IMR-90 (cell line): Measurements from ENCODE around the gene FAM8A1. TPM values are rescaled to one million over a fixed set of nuclear protein-coding genes. Genes with fewer than 3 reads are reported as not detected.

Source experiments
- ATAC-seq: fragments of 200-7000 bp; cut with Tn5 transposase; 2 replicates; pipeline ENCODE4 v1.9.1; 2020; ENCODE audit warnings: low read depth, mild to moderate bottlenecking, moderate library complexity
- BruUV-seq: library from RNA; stranded (reverse); fragments of 400-500 nt; replicated peaks from 2 replicates; lab custom pipeline; 2021; lab: Mats Ljungman, UMichigan
- CTCF ChIA-PET: fragments of 300-600 bp; formaldehyde crosslinking; extraction: SDS; loops from one replicate; lab custom pipeline; 2021; ENCODE audit warnings: antibody characterized with exemption; lab: Yijun Ruan, JAX
- POLR2A ChIA-PET: fragments of 300-600 bp; sonication (Branson Sonifier 250); formaldehyde crosslinking; loops from one replicate; lab custom pipeline; 2022; ENCODE audit warnings: antibody characterized with exemption; ENCODE audit not compliant: unreplicated experiment; lab: Charles Lee
- DNase-seq: peaks from one replicate; pipeline ENCODE4 v3.0.0; 2013
- H2AFZ ChIP-seq: replicated peaks from 2 replicates; pipeline ENCODE3; 2013; ENCODE audit warnings: low read length, mild to moderate bottlenecking; ENCODE audit not compliant: poor library complexity
- H2AK5ac ChIP-seq: 2 replicates; pipeline ENCODE4 v1.6.1; 2013; ENCODE audit warnings: low read depth, low read length, inconsistent platforms
- H2AK9ac ChIP-seq: replicated peaks from 2 replicates; pipeline ENCODE3; 2013; ENCODE audit warnings: mild to moderate bottlenecking, low read depth, low read length, moderate library complexity; ENCODE audit not compliant: poor library complexity
- H2BK120ac ChIP-seq: 2 replicates; pipeline ENCODE4 v1.6.1; 2013; ENCODE audit warnings: low read depth, low read length, inconsistent platforms
- H2BK15ac ChIP-seq: 3 replicates; pipeline ENCODE4 v1.6.1; 2013; ENCODE audit warnings: low read depth, low read length, inconsistent platforms
- H2BK20ac ChIP-seq: 2 replicates; pipeline ENCODE4 v1.6.1; 2013; ENCODE audit warnings: low read depth, mild to moderate bottlenecking, inconsistent platforms, low read length, moderate library complexity
- H2BK5ac ChIP-seq: 2 replicates; pipeline ENCODE4 v1.6.1; 2013; ENCODE audit warnings: mild to moderate bottlenecking, low read depth, low read length, inconsistent platforms; ENCODE audit not compliant: poor library complexity, severe bottlenecking
- H3K14ac ChIP-seq: replicated peaks from 2 replicates; pipeline ENCODE4 v1.6.1; 2013; ENCODE audit warnings: low read depth, low read length, inconsistent platforms
- H3K18ac ChIP-seq: 2 replicates; pipeline ENCODE4 v1.6.1; 2013; ENCODE audit warnings: low read depth, low read length, control low read depth
- H3K23ac ChIP-seq: 2 replicates; pipeline ENCODE4 v1.6.1; 2013; ENCODE audit warnings: low read depth, low read length, inconsistent platforms
- H3K27ac ChIP-seq: 2 replicates; pipeline ENCODE4 v1.5.1; 2013; ENCODE audit warnings: mild to moderate bottlenecking, control low read depth, low read length; ENCODE audit not compliant: insufficient read depth
- H3K27me3 ChIP-seq: 2 replicates; pipeline ENCODE4 v1.6.1; 2013; ENCODE audit warnings: low read length; ENCODE audit not compliant: control insufficient read depth, insufficient read depth
- H3K36me3 ChIP-seq: 2 replicates; pipeline ENCODE4 v1.6.1; 2013; ENCODE audit warnings: low read length, mixed read lengths; ENCODE audit not compliant: control insufficient read depth, insufficient read depth
- H3K4ac ChIP-seq: 2 replicates; pipeline ENCODE4 v1.6.1; 2013; ENCODE audit warnings: low read depth, low read length, inconsistent platforms
- H3K4me1 ChIP-seq: 2 replicates; pipeline ENCODE4 v1.6.1; 2013; ENCODE audit warnings: low read length, mixed read lengths; ENCODE audit not compliant: control insufficient read depth, insufficient read depth
- H3K4me2 ChIP-seq: 2 replicates; pipeline ENCODE4 v1.6.1; 2013; ENCODE audit warnings: low read depth, mild to moderate bottlenecking, control low read depth, low read length, moderate library complexity
- H3K4me3 ChIP-seq: 2 replicates; pipeline ENCODE4 v1.5.1; 2013; ENCODE audit warnings: low read depth, mild to moderate bottlenecking, control low read depth, low read length, moderate library complexity; ENCODE audit not compliant: insufficient read depth
- H3K56ac ChIP-seq: 2 replicates; pipeline ENCODE4 v1.6.1; 2013; ENCODE audit warnings: low read length, inconsistent platforms; ENCODE audit not compliant: insufficient read depth; ENCODE audit errors: extremely low read depth
- H3K79me1 ChIP-seq, 2 experiments: 2 replicates each; pipeline ENCODE4 v1.6.1; 2013; ENCODE audit warnings: low read length in 2 of 2, inconsistent platforms in 1 of 2, low read depth in 1 of 2
- H3K9ac ChIP-seq: 2 replicates; pipeline ENCODE4 v1.6.1; 2013; ENCODE audit warnings: low read depth, low read length, control low read depth
- H3K9me1 ChIP-seq: 2 replicates; pipeline ENCODE4 v1.6.1; 2013; ENCODE audit warnings: low read length, inconsistent platforms; ENCODE audit not compliant: insufficient read depth
- H3K9me3 ChIP-seq: 2 replicates; pipeline ENCODE4 v1.6.1; 2013; ENCODE audit warnings: low read length; ENCODE audit not compliant: control insufficient read depth, insufficient read depth
- H4K20me1 ChIP-seq: 2 replicates; pipeline ENCODE4 v1.6.1; 2013; ENCODE audit warnings: low read length, inconsistent platforms; ENCODE audit not compliant: insufficient read depth
- H4K5ac ChIP-seq: 2 replicates; pipeline ENCODE4 v1.6.1; 2013; ENCODE audit warnings: mild to moderate bottlenecking, low read depth, low read length, control low read depth
- H4K8ac ChIP-seq, 2 experiments: 2 replicates each; pipeline ENCODE4 v1.6.1; 2013; ENCODE audit warnings: low read depth in 2 of 2, low read length in 2 of 2, control low read depth in 1 of 2, inconsistent platforms in 1 of 2
- H4K91ac ChIP-seq: 2 replicates; pipeline ENCODE4 v1.6.1; 2013; ENCODE audit warnings: low read depth, low read length, inconsistent platforms; ENCODE audit not compliant: insufficient read depth
- BHLHE40 ChIP-seq: fragments of 150-350 bp; IDR thresholded peaks from 2 replicates; pipeline ENCODE4 v1.6.1; 2016; ENCODE audit warnings: mild to moderate bottlenecking, low read depth, low read length
- CEBPB ChIP-seq: IDR thresholded peaks from 2 replicates; pipeline ENCODE4 v1.6.1; 2012; ENCODE audit warnings: low read depth, low read length, improper control_type of control experiment
- CHD1 ChIP-seq: IDR thresholded peaks from 2 replicates; pipeline ENCODE4 v1.6.1; 2012; ENCODE audit warnings: low read depth, low read length, improper control_type of control experiment
- FOS ChIP-seq: fragments of 150-350 bp; IDR thresholded peaks from 2 replicates; pipeline ENCODE4 v1.6.1; 2016; ENCODE audit warnings: low read depth, low read length
- MAFK ChIP-seq: IDR thresholded peaks from 2 replicates; pipeline ENCODE4 v1.6.1; 2012; ENCODE audit warnings: low read depth, low read length, improper control_type of control experiment
- MAZ ChIP-seq: IDR thresholded peaks from 2 replicates; pipeline ENCODE4 v1.6.1; 2012; ENCODE audit warnings: low read depth, mild to moderate bottlenecking, low read length, improper control_type of control experiment, moderate library complexity, borderline replicate concordance
- MXI1 ChIP-seq: IDR thresholded peaks from 2 replicates; pipeline ENCODE4 v1.6.1; 2012; ENCODE audit warnings: low read depth, mild to moderate bottlenecking, low read length, moderate library complexity, borderline replicate concordance
- NFE2L2 ChIP-seq: fragments of 150-350 bp; IDR thresholded peaks from 2 replicates; pipeline ENCODE4 v1.6.1; 2016; ENCODE audit warnings: low read depth, mild to moderate bottlenecking, low read length
- POLR2A ChIP-seq: IDR thresholded peaks from 2 replicates; pipeline ENCODE4 v1.6.1; 2012; ENCODE audit warnings: mild to moderate bottlenecking, low read depth, low read length
- RAD21 ChIP-seq: IDR thresholded peaks from 2 replicates; pipeline ENCODE4 v1.6.1; 2012; ENCODE audit warnings: low read length, improper control_type of control experiment
- RCOR1 ChIP-seq: IDR thresholded peaks from 2 replicates; pipeline ENCODE4 v1.6.1; 2012; ENCODE audit warnings: mild to moderate bottlenecking, low read length, improper control_type of control experiment; ENCODE audit not compliant: insufficient replicate concordance
- RFX5 ChIP-seq: IDR thresholded peaks from 2 replicates; pipeline ENCODE4 v1.8.0; 2012; ENCODE audit warnings: low read depth, mild to moderate bottlenecking, low read length, moderate library complexity
- SMC3 ChIP-seq: fragments of 150-350 bp; IDR thresholded peaks from 2 replicates; pipeline ENCODE4 v1.6.1; 2016; ENCODE audit warnings: low read depth, mild to moderate bottlenecking, antibody characterized with exemption, low read length, moderate library complexity
- USF2 ChIP-seq: fragments of 150-350 bp; IDR thresholded peaks from 2 replicates; pipeline ENCODE4 v1.6.1; 2017; ENCODE audit warnings: mild to moderate bottlenecking, antibody characterized with exemption, low read length, low read depth
- WGBS, 2 experiments: methylation state at CpG; one replicate each; pipeline versions ENCODE4 v1.1.5 to v1.1.7; 2013; ENCODE audit warnings: missing lambda C conversion rate in 2 of 2; ENCODE audit not compliant: insufficient read length in 1 of 2; ENCODE audit errors: extremely low coverage in 2 of 2; 5-methylcytosine and 5-hydroxymethylcytosine counted together
- dilution Hi-C: fragments of 300-500 bp; cut with HindIII; formaldehyde crosslinking; loops from one replicate; pipeline ENCODE4 v1.14.3; 2018; ENCODE audit warnings: low sequenced_read_pairs; ENCODE audit not compliant: unreplicated experiment
- in situ Hi-C: fragments of 300-500 bp; cut with MboI; formaldehyde crosslinking; loops from 3 replicates; pipeline ENCODE4 v1.14.3; 2019; ENCODE audit warnings: low sequenced_read_pairs, inconsistent platforms, mixed read lengths
- intact Hi-C: fragments of 100-400 bp; cut with micrococcal nuclease; formaldehyde crosslinking; loops from 2 replicates; pipeline ENCODE4 v1.10.0; 2022
- polyA plus RNA-seq, 3 experiments: library from polyadenylated mRNA; depleted of rRNA; stranded (reverse); fragments of >200 nt; gene quantifications; 2 replicates each; pipeline ENCODE4 v1.2.3, GENCODE V29; 2012; ENCODE audit warnings: low replicate concordance in 1 of 3
- total RNA-seq: library from RNA; depleted of rRNA; stranded (reverse); fragments of >200 nt; gene quantifications from 2 replicates; pipeline ENCODE4 v1.2.3, GENCODE V29; 2012
- TF ChIP-seq, protein P1 (sequence below): conservative IDR thresholded peaks from 2 replicates; pipeline ENCODE4 v1.5.1; 2012; ENCODE audit warnings: mild to moderate bottlenecking, low read depth, low read length, improper control_type of control experiment
- TF ChIP-seq, protein P2 (sequence below): fragments of 150-350 bp; IDR thresholded peaks from 2 replicates; pipeline ENCODE4 v1.6.1; 2016; ENCODE audit warnings: low read depth, mild to moderate bottlenecking, low read length, moderate library complexity, borderline replicate concordance

Gene FAM8A1
- total and polyA plus RNA-seq, 2 of the 4 experiments (the other 2 are of a cell fraction): 8.1 to 8.2 TPM

GRCh38 chr6:17615794-17616193 lies 15.7 kb downstream of the FAM8A1 start:
- no peak overlapping the region for H3K56ac ChIP-seq
- H2BK120ac ChIP-seq: no peak overlapping the region
- no peak overlapping the region for H4K5ac ChIP-seq
- H3K18ac ChIP-seq: no peak overlapping the region
- H2AK9ac ChIP-seq: no peak overlapping the region
- ChIA-PET CTCF (no interaction called here), POLR2A (no interaction called here)
- no peaks in the 10 kb centered on the region for H3K9me1 ChIP-seq
- ATAC-seq (no peak), DNase-seq (no peak)
- intact Hi-C loops: no loop called here
- H3K4ac ChIP-seq: no peak overlapping the region
- no peak overlapping the region for H2AK5ac ChIP-seq
- H2BK5ac ChIP-seq: no peak overlapping the region
- no peak overlapping the region for H3K23ac ChIP-seq
- no peak overlapping the region for H2BK15ac ChIP-seq
- no peaks in the 10 kb centered on the region for H3K4me1 ChIP-seq
- peaks cover 19% of the 10 kb centered on the region for H3K36me3 ChIP-seq
- no peaks in the 10 kb centered on the region; the same call in 1 of the 2 replicates for H4K20me1 ChIP-seq
- no TSS peak for BruUV-seq
- H3K27me3 ChIP-seq: no peaks in the 10 kb centered on the region
- TF ChIP-seq SMC3 (no peak), MAZ (no peak), POLR2A (no peak), CHD1 (no peak), MXI1 (no peak), RFX5 (no peak), CEBPB (no peak), MAFK (no peak), USF2 (no peak), RAD21 (no peak), RCOR1 (no peak), FOS (no peak), BHLHE40 (no peak), NFE2L2 (no peak)
- TF ChIP-seq, protein P1, sequence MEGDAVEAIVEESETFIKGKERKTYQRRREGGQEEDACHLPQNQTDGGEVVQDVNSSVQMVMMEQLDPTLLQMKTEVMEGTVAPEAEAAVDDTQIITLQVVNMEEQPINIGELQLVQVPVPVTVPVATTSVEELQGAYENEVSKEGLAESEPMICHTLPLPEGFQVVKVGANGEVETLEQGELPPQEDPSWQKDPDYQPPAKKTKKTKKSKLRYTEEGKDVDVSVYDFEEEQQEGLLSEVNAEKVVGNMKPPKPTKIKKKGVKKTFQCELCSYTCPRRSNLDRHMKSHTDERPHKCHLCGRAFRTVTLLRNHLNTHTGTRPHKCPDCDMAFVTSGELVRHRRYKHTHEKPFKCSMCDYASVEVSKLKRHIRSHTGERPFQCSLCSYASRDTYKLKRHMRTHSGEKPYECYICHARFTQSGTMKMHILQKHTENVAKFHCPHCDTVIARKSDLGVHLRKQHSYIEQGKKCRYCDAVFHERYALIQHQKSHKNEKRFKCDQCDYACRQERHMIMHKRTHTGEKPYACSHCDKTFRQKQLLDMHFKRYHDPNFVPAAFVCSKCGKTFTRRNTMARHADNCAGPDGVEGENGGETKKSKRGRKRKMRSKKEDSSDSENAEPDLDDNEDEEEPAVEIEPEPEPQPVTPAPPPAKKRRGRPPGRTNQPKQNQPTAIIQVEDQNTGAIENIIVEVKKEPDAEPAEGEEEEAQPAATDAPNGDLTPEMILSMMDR: no peak
- TF ChIP-seq, protein P2, sequence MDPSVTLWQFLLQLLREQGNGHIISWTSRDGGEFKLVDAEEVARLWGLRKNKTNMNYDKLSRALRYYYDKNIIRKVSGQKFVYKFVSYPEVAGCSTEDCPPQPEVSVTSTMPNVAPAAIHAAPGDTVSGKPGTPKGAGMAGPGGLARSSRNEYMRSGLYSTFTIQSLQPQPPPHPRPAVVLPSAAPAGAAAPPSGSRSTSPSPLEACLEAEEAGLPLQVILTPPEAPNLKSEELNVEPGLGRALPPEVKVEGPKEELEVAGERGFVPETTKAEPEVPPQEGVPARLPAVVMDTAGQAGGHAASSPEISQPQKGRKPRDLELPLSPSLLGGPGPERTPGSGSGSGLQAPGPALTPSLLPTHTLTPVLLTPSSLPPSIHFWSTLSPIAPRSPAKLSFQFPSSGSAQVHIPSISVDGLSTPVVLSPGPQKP: no peak
- dilution Hi-C loops: no loop called here
- no peaks in the 10 kb centered on the region for H3K9me3 ChIP-seq
- H2AFZ ChIP-seq: no peak overlapping the region
- H3K14ac ChIP-seq: no peak overlapping the region
- no CpG with 5 or more reads among the region's 4 CpGs for WGBS, 2 experiments
- no peak overlapping the region for H3K9ac ChIP-seq
- H3K4me2 ChIP-seq: no peak overlapping the region
- no peak overlapping the region for H4K8ac ChIP-seq
- no peak overlapping the region for H3K27ac ChIP-seq
- peaks cover 12 to 21% of the 10 kb centered on the region in 2 experiments; a peak in 3 of 4 replicates for H3K79me1 ChIP-seq
- no peak overlapping the region for H3K4me3 ChIP-seq
- in situ Hi-C loops: no loop called here
- H2BK20ac ChIP-seq: no peak overlapping the region
- H4K91ac ChIP-seq: no peak overlapping the region
